GM23338 (cell line): ENCODE data around the gene PKNOX2. TPM values are rescaled to one million over a fixed set of nuclear protein-coding genes. Genes with fewer than 3 reads are reported as not detected.

ENCODE experiments used
- ATAC-seq: fragments of 200-7000 bp; cut with Tn5 transposase; 3 replicates; pipeline ENCODE4 v1.9.1; 2020
- DNase-seq: peaks from one replicate; pipeline ENCODE4 v3.0.0-alpha.2; 2015; ENCODE audit warnings: low spot score
- H2AFZ ChIP-seq: fragments of 200-600 bp; sonication (generic); 2 replicates; pipeline ENCODE4 v1.8.0; 2016; ENCODE audit warnings: antibody characterized with exemption, mild to moderate bottlenecking, moderate library complexity
- H3F3A ChIP-seq: fragments of 200-600 bp; sonication (generic); replicated peaks from 2 replicates; pipeline ENCODE4 v1.8.0; 2017; ENCODE audit warnings: antibody characterized with exemption, mixed run types, low read depth
- H3K27ac ChIP-seq: fragments of 200-600 bp; sonication (generic); 2 replicates; pipeline ENCODE4 v1.6.1; 2016; ENCODE audit warnings: low read depth
- H3K27me3 ChIP-seq: fragments of 200-600 bp; sonication (generic); 2 replicates; pipeline ENCODE4 v1.8.0; 2016; ENCODE audit warnings: mild to moderate bottlenecking, mixed run types, moderate library complexity; ENCODE audit not compliant: insufficient read depth
- H3K36me3 ChIP-seq: fragments of 200-600 bp; sonication (generic); 2 replicates; pipeline ENCODE4 v1.8.0; 2016; ENCODE audit warnings: mild to moderate bottlenecking; ENCODE audit not compliant: insufficient read depth
- H3K4me1 ChIP-seq: fragments of 200-600 bp; sonication (generic); 2 replicates; pipeline ENCODE4 v1.8.0; 2016; ENCODE audit warnings: mild to moderate bottlenecking, moderate library complexity; ENCODE audit not compliant: insufficient read depth
- H3K4me2 ChIP-seq: fragments of 200-600 bp; sonication (generic); 2 replicates; pipeline ENCODE4 v1.7.1; 2017; ENCODE audit warnings: mixed run types
- H3K4me3 ChIP-seq: fragments of 200-600 bp; sonication (generic); 2 replicates; pipeline ENCODE4 v1.6.1; 2016; ENCODE audit warnings: mixed run types
- H3K79me2 ChIP-seq: fragments of 200-600 bp; sonication (generic); replicated peaks from 2 replicates; pipeline ENCODE4 v1.8.0; 2017; ENCODE audit warnings: mild to moderate bottlenecking; ENCODE audit not compliant: insufficient read depth
- H3K9me2 ChIP-seq: fragments of 200-600 bp; sonication (generic); 2 replicates; pipeline ENCODE4 v1.8.0; 2017; ENCODE audit not compliant: insufficient read depth
- H4K20me1 ChIP-seq: fragments of 200-600 bp; sonication (generic); replicated peaks from 2 replicates; pipeline ENCODE4 v1.8.0; 2017; ENCODE audit warnings: mild to moderate bottlenecking; ENCODE audit not compliant: insufficient read depth
- H3K27ac Mint-ChIP-seq: 2 replicates; pipeline ENCODE4 v1.8.0; 2020; ENCODE audit warnings: inconsistent platforms, mild to moderate bottlenecking, moderate library complexity, mixed read lengths
- H3K27me3 Mint-ChIP-seq: 3 replicates; pipeline ENCODE4 v1.8.0; 2022; ENCODE audit warnings: low read depth, mild to moderate bottlenecking, moderate library complexity, mixed read lengths, inconsistent platforms; ENCODE audit not compliant: insufficient read depth, poor library complexity
- H3K36me3 Mint-ChIP-seq: 3 replicates; pipeline ENCODE4 v1.8.0; 2021; ENCODE audit warnings: low read depth, mild to moderate bottlenecking, inconsistent platforms, moderate library complexity, mixed read lengths
- H3K4me1 Mint-ChIP-seq: 3 replicates; pipeline ENCODE4 v1.8.0; 2020; ENCODE audit warnings: mild to moderate bottlenecking, inconsistent platforms, mixed read lengths
- H3K4me3 Mint-ChIP-seq: 3 replicates; pipeline ENCODE4 v1.8.0; 2021; ENCODE audit warnings: moderate library complexity, mild to moderate bottlenecking, inconsistent platforms, mixed read lengths
- H3K9me3 Mint-ChIP-seq: 3 replicates; pipeline ENCODE4 v1.8.0; 2020; ENCODE audit warnings: moderate library complexity, mild to moderate bottlenecking, inconsistent platforms, mixed read lengths
- CREB1 ChIP-seq: fragments of 250-450 bp; sonication (Bioruptor Pico); IDR thresholded peaks from 2 replicates; pipeline ENCODE4 v1.5.0; 2020; ENCODE audit warnings: low read depth, mild to moderate bottlenecking, moderate library complexity
- CTCF ChIP-seq, 2 experiments: fragments of 200-600 bp in 1 of 2; sonication (generic) in 1 of 2; conservative IDR thresholded peaks; 2 replicates each; pipeline versions ENCODE4 v1.5.1 to v1.6.1; 2016 to 2017; ENCODE audit warnings: antibody characterized with exemption in 2 of 2, low read depth in 2 of 2, mild to moderate bottlenecking in 2 of 2, moderate library complexity in 1 of 2
- ETS1 ChIP-seq: IDR thresholded peaks from 2 replicates; pipeline ENCODE4 v1.6.1; 2016; ENCODE audit warnings: antibody characterized with exemption
- EZH2phosphoT487 ChIP-seq: fragments of 200-600 bp; sonication (generic); IDR thresholded peaks from one replicate; pipeline ENCODE4 v1.8.1; 2018; ENCODE audit warnings: antibody characterized with exemption; ENCODE audit not compliant: unreplicated experiment
- JUNB ChIP-seq: IDR thresholded peaks from one replicate; pipeline ENCODE4 v1.6.1; 2016; ENCODE audit warnings: antibody characterized with exemption; ENCODE audit not compliant: unreplicated experiment
- NANOG ChIP-seq: IDR thresholded peaks from 2 replicates; pipeline ENCODE4 v1.6.1; 2016; ENCODE audit warnings: antibody characterized with exemption, borderline replicate concordance
- POLR2AphosphoS5 ChIP-seq: IDR thresholded peaks from 2 replicates; pipeline ENCODE4 v1.6.1; 2016; ENCODE audit warnings: antibody characterized with exemption, low read depth
- STAT1 ChIP-seq: IDR thresholded peaks from one replicate; pipeline ENCODE4 v1.6.1; 2016; ENCODE audit warnings: antibody characterized with exemption; ENCODE audit not compliant: unreplicated experiment
- ZNF114 ChIP-seq: fragments of 250-450 bp; sonication (Bioruptor Pico); IDR thresholded peaks from 2 replicates; pipeline ENCODE4 v1.5.0; 2020; ENCODE audit warnings: mild to moderate bottlenecking, moderate library complexity
- ZNF331 ChIP-seq: fragments of 250-450 bp; sonication (Bioruptor Pico); IDR thresholded peaks from 2 replicates; pipeline ENCODE4 v1.5.0; 2020; ENCODE audit warnings: low read depth, mild to moderate bottlenecking, moderate library complexity
- ZNF462 ChIP-seq: fragments of 250-450 bp; sonication (Bioruptor Pico); IDR thresholded peaks from 2 replicates; pipeline ENCODE4 v1.5.0; 2020; ENCODE audit warnings: mild to moderate bottlenecking, moderate library complexity
- polyA plus RNA-seq: library from polyadenylated mRNA; unstranded; fragments of >200 nt; fragmentation: Nextera tagmentation; extraction: Ambion mirVana; gene quantifications from 2 replicates; pipeline ENCODE4 v1.2.1, GENCODE V29; 2016
- total RNA-seq: library from RNA; depleted of rRNA; stranded (reverse); fragments of >200 nt; shearing (Covaris generic); gene quantifications from 2 replicates; pipeline ENCODE4 v1.2.3, GENCODE V29; 2014

PKNOX2 gene
- total and polyA plus RNA-seq, 2 experiments from 2014 or later, result 0.42 to 0.83 TPM

GRCh38 chr11:125257751-125258150, 93.2 kb downstream of the PKNOX2 start:
- Histone ChIP-seq H3K36me3 (no peaks in the 10 kb centered on the region), H3K9me2 (no peaks in the 10 kb centered on the region; the same call in 1 of the 2 replicates), H3K79me2 (no peaks in the 10 kb centered on the region), H3K4me3 (no peak overlapping the region), H2AFZ (no peak overlapping the region), H4K20me1 (no peaks in the 10 kb centered on the region), H3K4me2 (no peak overlapping the region), H3K27me3 (peaks cover 22% of the 10 kb centered on the region), H3F3A (no peaks in the 10 kb centered on the region), H3K4me1 (peaks cover 15% of the 10 kb centered on the region; the same call in 1 of the 2 replicates), H3K27ac (no peak overlapping the region)
- H3K27ac Mint-ChIP-seq, result no peak overlapping the region
- H3K36me3 Mint-ChIP-seq, result no peaks in the 10 kb centered on the region
- H3K4me3 Mint-ChIP-seq, result no peak overlapping the region
- peaks cover 41% of the 10 kb centered on the region for H3K4me1 Mint-ChIP-seq
- no peak for TF ChIP-seq NANOG
- TF ChIP-seq ZNF331 (CRISPR knock-in tag), result no peak
- TF ChIP-seq CREB1 (CRISPR knock-in tag), result no peak
- TF ChIP-seq CTCF (conservative IDR thresholded peaks at IDR 0.05; ENCODE audit: low read depth in 2 of 2), result no peak
- TF ChIP-seq EZH2phosphoT487, result no peak
- TF ChIP-seq ETS1, result no peak
- TF ChIP-seq JUNB, result no peak
- no peak for ATAC-seq
- H3K9me3 Mint-ChIP-seq, result no peaks in the 10 kb centered on the region
- H3K27me3 Mint-ChIP-seq, result peaks cover 22% of the 10 kb centered on the region
- DNase-seq, result no peak

GRCh38 chr11:125258291-125259032, 93.9 kb downstream of the PKNOX2 start:
- no peak for ATAC-seq
- H3K27ac Mint-ChIP-seq, result no peak overlapping the region
- TF ChIP-seq POLR2AphosphoS5 (no peak), ZNF331 (CRISPR knock-in tag) (no peak), ZNF114 (CRISPR knock-in tag) (no peak), ZNF462 (no peak), STAT1 (no peak), ETS1 (no peak), NANOG (no peak)

More at GRCh38 chr11:125258291-125259032, 93.9 kb downstream of the PKNOX2 start:
- DNase-seq, result no peak
- H3K4me3 ChIP-seq, result no peak overlapping the region
- H4K20me1 ChIP-seq, result no peaks in the 10 kb centered on the region
- no peaks in the 10 kb centered on the region for H3F3A ChIP-seq
- H3K9me2 ChIP-seq, result no peaks in the 10 kb centered on the region; the same call in 1 of the 2 replicates
- Mint-ChIP-seq H3K36me3 (no peaks in the 10 kb centered on the region), H3K4me1 (peaks cover 46% of the 10 kb centered on the region), H3K27me3 (peaks cover 22% of the 10 kb centered on the region), H3K9me3 (no peaks in the 10 kb centered on the region), H3K4me3 (no peak overlapping the region; the same call in 2 of the 3 replicates)
- no peaks in the 10 kb centered on the region for H3K36me3 ChIP-seq
- H2AFZ ChIP-seq, result no peak overlapping the region
- no peak overlapping the region for H3K27ac ChIP-seq
- H3K79me2 ChIP-seq, result no peaks in the 10 kb centered on the region
- H3K27me3 ChIP-seq, result peaks cover 26% of the 10 kb centered on the region
- peaks cover 19% of the 10 kb centered on the region; the same call in 1 of the 2 replicates for H3K4me1 ChIP-seq
- H3K4me2 ChIP-seq, result no peak overlapping the region
